PC-3 (cell line): ENCODE measurements around the gene DNTT. TPM values are rescaled to one million over a fixed set of nuclear protein-coding genes. Genes with fewer than 3 reads are reported as not detected.

Experiments used
- ATAC-seq: fragments of 200-7000 bp; cut with Tn5 transposase; 2 replicates; pipeline ENCODE4 v1.9.1; 2020; ENCODE audit warnings: mild to moderate bottlenecking, moderate library complexity
- BruUV-seq: library from RNA; stranded (reverse); fragments of 400-500 nt; replicated peaks from 2 replicates; lab custom pipeline; 2021; lab: Mats Ljungman, UMichigan
- CTCF ChIA-PET: fragments of 300-600 bp; sonication (Branson Sonifier 250); formaldehyde crosslinking; loops from one replicate; lab custom pipeline; 2022; ENCODE audit warnings: antibody characterized with exemption; lab: Charles Lee
- POLR2A ChIA-PET: fragments of 300-600 bp; sonication (Branson Sonifier 250); formaldehyde crosslinking; loops from one replicate; lab custom pipeline; 2022; ENCODE audit warnings: antibody characterized with exemption; ENCODE audit not compliant: unreplicated experiment; lab: Charles Lee
- DNase-seq: peaks from one replicate; pipeline ENCODE4 v3.0.0-alpha.2; 2015
- H2AFZ ChIP-seq: fragments of 300-600 bp; sonication (generic); 2 replicates; pipeline ENCODE4 v1.6.0; 2016; ENCODE audit warnings: antibody characterized with exemption, low read length
- H3F3A ChIP-seq: fragments of 300-600 bp; sonication (generic); one replicate; pipeline ENCODE4 v1.6.0; 2017; ENCODE audit warnings: antibody characterized with exemption, low read length, control low read depth, mild to moderate bottlenecking; ENCODE audit not compliant: unreplicated experiment
- H3K27ac ChIP-seq: fragments of 300-600 bp; sonication (generic); 2 replicates; pipeline ENCODE4 v1.5.1; 2016; ENCODE audit warnings: mild to moderate bottlenecking, low read length
- H3K27me3 ChIP-seq: fragments of 300-600 bp; sonication (generic); 2 replicates; pipeline ENCODE4 v1.6.1; 2016; ENCODE audit warnings: low read length, mixed read lengths
- H3K36me3 ChIP-seq: fragments of 300-600 bp; sonication (generic); 2 replicates; pipeline ENCODE4 v1.6.1; 2016; ENCODE audit warnings: low read depth, mixed run types, low read length, mixed read lengths
- H3K4me1 ChIP-seq: fragments of 300-600 bp; sonication (generic); 2 replicates; pipeline ENCODE4 v1.5.1; 2016; ENCODE audit warnings: low read length; ENCODE audit not compliant: insufficient read depth
- H3K4me2 ChIP-seq: fragments of 300-600 bp; sonication (generic); 2 replicates; pipeline ENCODE4 v1.6.0; 2016; ENCODE audit warnings: low read length
- H3K4me3 ChIP-seq: fragments of 300-600 bp; sonication (generic); 2 replicates; pipeline ENCODE4 v1.5.1; 2016; ENCODE audit warnings: mild to moderate bottlenecking, low read length, mixed read lengths
- H3K79me2 ChIP-seq: fragments of 300-600 bp; sonication (generic); 2 replicates; pipeline ENCODE4 v1.6.1; 2017; ENCODE audit warnings: low read length, mixed read lengths
- H3K9ac ChIP-seq: fragments of 300-600 bp; sonication (generic); 2 replicates; pipeline ENCODE4 v1.6.0; 2016; ENCODE audit warnings: mild to moderate bottlenecking, low read length
- H3K9me2 ChIP-seq: fragments of 300-600 bp; sonication (generic); replicated peaks from 2 replicates; pipeline ENCODE4 v1.6.1; 2016; ENCODE audit warnings: mixed run types, low read length, mixed read lengths
- H3K9me3 ChIP-seq: fragments of 300-600 bp; sonication (generic); 2 replicates; pipeline ENCODE4 v1.6.1; 2016; ENCODE audit warnings: low read length, mixed read lengths
- H4K20me1 ChIP-seq: fragments of 300-600 bp; sonication (generic); 2 replicates; pipeline ENCODE4 v1.6.1; 2016; ENCODE audit warnings: low read length, mixed read lengths
- CTCF ChIP-seq: fragments of 300-600 bp; sonication (generic); conservative IDR thresholded peaks from 2 replicates; pipeline ENCODE4 v1.5.1; 2017; ENCODE audit warnings: antibody characterized with exemption, low read depth, mild to moderate bottlenecking, low read length
- EZH2 ChIP-seq: fragments of 300-600 bp; sonication (generic); IDR thresholded peaks from one replicate; pipeline ENCODE4 v1.6.1; 2017; ENCODE audit warnings: antibody characterized with exemption, mild to moderate bottlenecking, low read length; ENCODE audit not compliant: unreplicated experiment
- EZH2phosphoT487 ChIP-seq: fragments of 300-600 bp; sonication (generic); IDR thresholded peaks from 2 replicates; pipeline ENCODE4 v1.6.1; 2018; ENCODE audit warnings: mild to moderate bottlenecking, antibody characterized with exemption, low read length, borderline replicate concordance
- intact Hi-C: fragments of 100-400 bp; cut with micrococcal nuclease; formaldehyde crosslinking; loops from 2 replicates; pipeline ENCODE4 v1.9.0; 2023
- total RNA-seq: library from RNA; depleted of rRNA; stranded (reverse); fragments of >200 nt; gene quantifications from 2 replicates; pipeline ENCODE4 v1.2.3, GENCODE V29; 2014

Gene DNTT
- total RNA-seq, 1 experiment from 2014 or later: not detected

DNA sequence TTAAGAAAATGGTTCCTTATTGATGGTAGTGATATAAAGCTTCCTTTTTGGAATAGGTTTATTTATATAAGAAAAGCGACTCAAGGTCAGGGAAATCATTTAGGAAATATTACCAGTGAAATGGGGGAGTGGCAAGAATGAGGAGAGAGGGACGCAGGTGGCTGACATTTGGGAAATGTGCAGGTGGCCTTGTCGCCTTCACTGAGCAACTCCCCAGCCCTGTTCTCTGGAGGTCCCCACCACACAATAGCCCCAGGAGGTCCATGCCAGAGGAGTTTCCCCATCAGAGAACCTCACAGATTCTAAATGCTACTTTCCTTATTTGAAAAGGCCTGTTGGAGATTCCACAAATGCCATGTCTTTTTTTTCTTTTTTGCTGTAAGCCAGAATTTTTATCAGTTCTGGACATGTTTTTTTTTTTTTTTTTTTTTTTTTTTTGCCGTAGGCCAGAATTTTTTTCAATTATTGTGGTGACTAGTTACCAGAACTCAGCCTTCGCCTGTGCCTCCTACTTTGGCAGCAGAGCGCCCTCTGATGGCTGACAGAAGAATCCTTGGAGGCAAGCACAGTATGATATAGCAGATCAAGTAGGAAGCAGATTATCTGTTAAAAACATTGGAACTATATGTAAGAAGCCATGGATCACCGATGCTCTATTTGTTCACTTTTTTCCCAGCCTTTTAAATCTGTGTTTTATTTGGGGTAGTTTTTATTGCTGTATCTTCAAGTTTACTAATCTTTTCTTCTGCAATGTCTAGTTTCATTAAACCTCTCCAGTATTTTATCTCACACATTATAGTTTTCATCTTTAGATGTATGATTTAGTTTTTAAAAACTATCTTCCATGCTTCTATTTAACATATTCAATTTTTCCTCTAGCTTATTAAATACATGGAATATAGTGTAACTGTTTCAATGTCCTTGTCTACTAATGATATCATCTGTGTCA lies 36.0 kb downstream of the DNTT start:
- Histone ChIP-seq H2AFZ (no peak overlapping the region), H4K20me1 (no peaks in the 10 kb centered on the region), H3K27me3 (peaks cover 11% of the 10 kb centered on the region; the same call in 1 of the 2 replicates), H3K9me2 (no peaks in the 10 kb centered on the region), H3K9ac (no peak overlapping the region), H3K4me3 (no peak overlapping the region), H3F3A (no peaks in the 10 kb centered on the region), H3K4me2 (no peak overlapping the region), H3K79me2 (no peaks in the 10 kb centered on the region), H3K36me3 (no peaks in the 10 kb centered on the region; the same call in 1 of the 2 replicates), H3K4me1 (no peaks in the 10 kb centered on the region), H3K27ac (no peak overlapping the region), H3K9me3 (no peaks in the 10 kb centered on the region)
- intact Hi-C loops: no loop called here
- peak; percentile 57; the same call in 1 of the 2 replicates for ATAC-seq
- POLR2A ChIA-PET: no interaction called here
- BruUV-seq: no TSS peak
- CTCF ChIA-PET: no interaction called here
- DNase-seq: peak; percentile 54
- TF ChIP-seq CTCF (peak; percentile 71), EZH2 (no peak)

- no peak overlapping the region for H3K27ac ChIP-seq
- no peak overlapping the region for H3K4me3 ChIP-seq
- CTCF ChIA-PET: no interaction called here
- DNase-seq (no peak), ATAC-seq (no peak)
- POLR2A ChIA-PET: no interaction called here
- H3K79me2 ChIP-seq: no peaks in the 10 kb centered on the region
- TF ChIP-seq EZH2phosphoT487: no peak
- no peak for TF ChIP-seq CTCF
- TF ChIP-seq EZH2: no peak
- intact Hi-C loops: no loop called here
- H4K20me1 ChIP-seq: no peaks in the 10 kb centered on the region
- H3F3A ChIP-seq: no peaks in the 10 kb centered on the region
- peaks cover 5% of the 10 kb centered on the region; the same call in 1 of the 2 replicates for H3K27me3 ChIP-seq
- H3K4me2 ChIP-seq: no peak overlapping the region
- H3K36me3 ChIP-seq: no peaks in the 10 kb centered on the region; the same call in 1 of the 2 replicates
- no peaks in the 10 kb centered on the region for H3K9me2 ChIP-seq
- no peak overlapping the region for H2AFZ ChIP-seq
- no TSS peak for BruUV-seq
- H3K4me1 ChIP-seq: no peaks in the 10 kb centered on the region
- H3K9ac ChIP-seq: no peak overlapping the region
- H3K9me3 ChIP-seq: no peaks in the 10 kb centered on the region
These were observed 37.3 kb downstream of the DNTT start for GRCh38 chr10:96341219-96342182.
